Smooth muscle cell (in vitro differentiated cells): ENCODE data around the gene TMEM92. TPM values are rescaled to one million over a fixed set of nuclear protein-coding genes. Genes with fewer than 3 reads are reported as not detected.

ENCODE experiments used
- DNase-seq: peaks from one replicate; lab custom pipeline; 2025; ENCODE audit not compliant: unreplicated experiment; lab: John Stamatoyannopoulos, UW
- H2AFZ ChIP-seq: fragments of 200-600 bp; sonication (generic); 2 replicates; pipeline ENCODE4 v1.6.0; 2016; ENCODE audit warnings: antibody characterized with exemption, low read depth, mild to moderate bottlenecking
- H3F3A ChIP-seq: fragments of 200-600 bp; sonication (generic); 2 replicates; pipeline ENCODE4 v1.6.0; 2017; ENCODE audit warnings: antibody characterized with exemption, low read depth
- H3K27ac ChIP-seq: fragments of 200-600 bp; sonication (generic); 2 replicates; pipeline ENCODE4 v1.5.1; 2016; ENCODE audit warnings: low read depth, mild to moderate bottlenecking
- H3K27me3 ChIP-seq: fragments of 200-600 bp; sonication (generic); 2 replicates; pipeline ENCODE4 v1.6.1; 2016; ENCODE audit warnings: low read depth, mild to moderate bottlenecking
- H3K36me3 ChIP-seq: fragments of 200-600 bp; sonication (generic); 2 replicates; pipeline ENCODE4 v1.5.1; 2016; ENCODE audit warnings: low read depth
- H3K4me1 ChIP-seq: fragments of 200-600 bp; sonication (generic); 2 replicates; pipeline ENCODE4 v1.5.1; 2016; ENCODE audit warnings: low read depth
- H3K4me2 ChIP-seq: fragments of 200-600 bp; sonication (generic); 2 replicates; pipeline ENCODE4 v1.6.0; 2016; ENCODE audit warnings: mild to moderate bottlenecking
- H3K4me3 ChIP-seq: fragments of 200-600 bp; sonication (generic); 2 replicates; pipeline ENCODE4 v1.5.1; 2016; ENCODE audit warnings: mild to moderate bottlenecking
- H3K79me2 ChIP-seq: fragments of 200-600 bp; sonication (generic); 2 replicates; pipeline ENCODE4 v1.6.0; 2016; ENCODE audit warnings: low read depth, mild to moderate bottlenecking
- H3K9ac ChIP-seq: fragments of 200-600 bp; sonication (generic); 2 replicates; pipeline ENCODE4 v1.6.0; 2016; ENCODE audit warnings: low read depth
- H3K9me3 ChIP-seq: fragments of 200-600 bp; sonication (generic); replicated peaks from 2 replicates; pipeline ENCODE4 v1.5.1; 2016; ENCODE audit warnings: low read depth
- H4K20me1 ChIP-seq: fragments of 200-600 bp; sonication (generic); 2 replicates; pipeline ENCODE4 v1.6.0; 2016; ENCODE audit warnings: low read depth
- CTCF ChIP-seq: fragments of 200-600 bp; sonication (generic); IDR thresholded peaks from 2 replicates; pipeline ENCODE4 v1.5.1; 2017; ENCODE audit warnings: borderline replicate concordance, mild to moderate bottlenecking, antibody characterized with exemption; ENCODE audit not compliant: insufficient read depth, poor library complexity, severe bottlenecking
- WGBS: methylation state at CpG from one replicate; pipeline ENCODE4 v1.1.7; 2016; ENCODE audit warnings: low lambda C conversion rate; 5-methylcytosine and 5-hydroxymethylcytosine counted together
- polyA plus RNA-seq: library from polyadenylated mRNA; unstranded; fragments of >200 nt; fragmentation: Nextera tagmentation; extraction: Ambion mirVana; gene quantifications from 2 replicates; pipeline ENCODE4 v1.2.1, GENCODE V29; 2016
- total RNA-seq: library from RNA; depleted of rRNA; stranded (reverse); fragments of >200 nt; gene quantifications from 2 replicates; pipeline ENCODE4 v1.2.3, GENCODE V29; 2014

Gene TMEM92
- total and polyA plus RNA-seq, 2 experiments from 2014 or later = 4.8 to 7.4 TPM

- no peak overlapping the region for H3K4me3 ChIP-seq
- no peaks in the 10 kb centered on the region for H3K36me3 ChIP-seq
- H3K79me2 ChIP-seq = no peaks in the 10 kb centered on the region
- no peaks in the 10 kb centered on the region for H4K20me1 ChIP-seq
- no peak overlapping the region for H2AFZ ChIP-seq
- H3K4me1 ChIP-seq = peaks cover 9% of the 10 kb centered on the region
- no peaks in the 10 kb centered on the region for H3K9me3 ChIP-seq
- no peak overlapping the region for H3K4me2 ChIP-seq
- H3K27me3 ChIP-seq = no peaks in the 10 kb centered on the region
- no peak overlapping the region for H3K9ac ChIP-seq
- no peak overlapping the region for H3K27ac ChIP-seq
- WGBS = 84% methylated on average over 4 of the region's 4 CpGs
- TF ChIP-seq CTCF = no peak
- no peaks in the 10 kb centered on the region for H3F3A ChIP-seq
- no peak for DNase-seq
Observed at GRCh38 chr17:50307654-50308053, 33.4 kb downstream of the TMEM92 start.

- Histone ChIP-seq H3K4me3 (no peak overlapping the region), H3K4me1 (peaks cover 9% of the 10 kb centered on the region), H3K4me2 (peak overlapping the region; percentile 24), H3K9me3 (no peaks in the 10 kb centered on the region), H3K27me3 (no peaks in the 10 kb centered on the region), H3K27ac (no peak overlapping the region), H2AFZ (no peak overlapping the region), H3K79me2 (no peaks in the 10 kb centered on the region), H3F3A (no peaks in the 10 kb centered on the region), H3K36me3 (no peaks in the 10 kb centered on the region), H3K9ac (no peak overlapping the region), H4K20me1 (no peaks in the 10 kb centered on the region)
- WGBS = 91% methylated on average over 4 of the region's 4 CpGs
- TF ChIP-seq CTCF = no peak
- no peak for DNase-seq
Observed at GRCh38 chr17:50308666-50309065, 34.4 kb downstream of the TMEM92 start.

GRCh38 chr17:50310455-50311111 is 36.3 kb downstream of the TMEM92 start:
- no peaks in the 10 kb centered on the region for H3K9me3 ChIP-seq
- 16% methylated on average over 3 of the region's 3 CpGs for WGBS
- no peak overlapping the region for H3K4me3 ChIP-seq
- H3K9ac ChIP-seq = no peak overlapping the region
- H3K4me1 ChIP-seq = no peaks in the 10 kb centered on the region
- no peak for DNase-seq
- no peak overlapping the region for H3K27ac ChIP-seq
- H4K20me1 ChIP-seq = no peaks in the 10 kb centered on the region
- TF ChIP-seq CTCF = no peak
- H3K79me2 ChIP-seq = no peaks in the 10 kb centered on the region
- no peaks in the 10 kb centered on the region for H3K27me3 ChIP-seq
- no peak overlapping the region for H2AFZ ChIP-seq
- no peak overlapping the region for H3K4me2 ChIP-seq
- H3K36me3 ChIP-seq = no peaks in the 10 kb centered on the region
- H3F3A ChIP-seq = no peaks in the 10 kb centered on the region

GRCh38 chr17:50311112-50311460 is 36.8 kb downstream of the TMEM92 start:
- Histone ChIP-seq H3K4me3 (no peak overlapping the region), H3K9me3 (no peaks in the 10 kb centered on the region), H3K9ac (no peak overlapping the region), H3K79me2 (no peaks in the 10 kb centered on the region), H3K27me3 (no peaks in the 10 kb centered on the region), H3F3A (no peaks in the 10 kb centered on the region), H3K36me3 (no peaks in the 10 kb centered on the region), H4K20me1 (no peaks in the 10 kb centered on the region), H3K4me1 (no peaks in the 10 kb centered on the region), H3K4me2 (no peak overlapping the region), H3K27ac (no peak overlapping the region), H2AFZ (no peak overlapping the region)
- DNase-seq = no peak
- no peak for TF ChIP-seq CTCF
- WGBS = 88% methylated on average over 1 of the region's 1 CpG
